Measurements from ENCODE around the gene DOCK9. TPM values are rescaled to one million over a fixed set of nuclear protein-coding genes. Genes with fewer than 3 reads are reported as not detected.

The DOCK9 gene
- total RNA-seq, 1 experiment from 2014 or later, result 36.6 TPM

- H3K4me1 Mint-ChIP-seq, result peaks cover 44% of the 10 kb centered on the region
- no peaks in the 10 kb centered on the region for H3K27me3 Mint-ChIP-seq (ENCODE audit: low read depth)
- no peaks in the 10 kb centered on the region for H3K9me3 Mint-ChIP-seq
- TF ChIP-seq RELA (CRISPR knock-in tag; IDR thresholded peaks at IDR 0.05; ENCODE audit: borderline replicate concordance) (no peak), JAZF1 (CRISPR knock-in tag; IDR thresholded peaks at IDR 0.05) (no peak), ZNF121 (CRISPR knock-in tag; IDR thresholded peaks at IDR 0.05) (no peak), FOXP4 (CRISPR knock-in tag; IDR thresholded peaks at IDR 0.05) (no peak), IRF1 (CRISPR knock-in tag; IDR thresholded peaks at IDR 0.05) (no peak), ATF6 (CRISPR knock-in tag; IDR thresholded peaks at IDR 0.05) (no peak), GTF2I (CRISPR knock-in tag; conservative IDR thresholded peaks at IDR 0.05) (no peak), ZNF671 (CRISPR knock-in tag; IDR thresholded peaks at IDR 0.05) (no peak), ZMAT4 (CRISPR knock-in tag; IDR thresholded peaks at IDR 0.05) (no peak)
- no peak overlapping the region for H3K4me3 Mint-ChIP-seq
- no peak for DNase-seq (ENCODE audit: low spot score)
- H3K36me3 Mint-ChIP-seq, result no peaks in the 10 kb centered on the region; the same call in 1 of the 2 replicates
- no peak for ATAC-seq
- 0 out of 2 replicates have a peak overlapping the region, but pooled peaks have one; percentile 21 for H3K27ac Mint-ChIP-seq
- ChIA-PET POLR2A (no interaction called here), CTCF (interaction anchor here (1.7 kb wide), 1 partner anchor 100 kb away, joined by 10 read pairs; no protein-coding TSS in a partner anchor)
Observed at GRCh38 chr13:98940325-98941001, 37.4 kb downstream of the DOCK9 start.

- no peak for ATAC-seq
- Mint-ChIP-seq H3K27ac (peak overlapping the region; percentile 21; the same call in 1 of the 2 replicates), H3K9me3 (peaks cover 3% of the 10 kb centered on the region), H3K27me3 (ENCODE audit: low read depth) (no peaks in the 10 kb centered on the region), H3K4me3 (no peak overlapping the region), H3K36me3 (peaks cover 3% of the 10 kb centered on the region), H3K4me1 (peaks cover 42% of the 10 kb centered on the region)
- CTCF ChIA-PET, result interaction anchor here (0.9 to 1.7 kb wide), 6 partner anchors 10 to 100 kb away, joined by 3 to 10 read pairs (median 4); no protein-coding TSS in a partner anchor
- no peak for DNase-seq (ENCODE audit: low spot score)
- POLR2A ChIA-PET, result no interaction called here
- TF ChIP-seq KAT7 (CRISPR knock-in tag; IDR thresholded peaks at IDR 0.05; ENCODE audit: borderline replicate concordance), result no peak
- no peak for TF ChIP-seq ETV6 (CRISPR knock-in tag; IDR thresholded peaks at IDR 0.05)
- TF ChIP-seq HMGA2 (CRISPR knock-in tag; IDR thresholded peaks at IDR 0.05), result no peak
- no peak for TF ChIP-seq ZNF416 (CRISPR knock-in tag; IDR thresholded peaks at IDR 0.05)
- no peak for TF ChIP-seq SMAD3 (CRISPR knock-in tag; IDR thresholded peaks at IDR 0.05; ENCODE audit: borderline replicate concordance)
- no peak for TF ChIP-seq GTF2I (CRISPR knock-in tag; conservative IDR thresholded peaks at IDR 0.05)
- no peak for TF ChIP-seq SP1 (CRISPR knock-in tag; conservative IDR thresholded peaks at IDR 0.05)
- TF ChIP-seq ZSCAN18 (CRISPR knock-in tag; IDR thresholded peaks at IDR 0.05), result no peak
- TF ChIP-seq JAZF1 (CRISPR knock-in tag; IDR thresholded peaks at IDR 0.05), result no peak
- TF ChIP-seq IRF1 (CRISPR knock-in tag; IDR thresholded peaks at IDR 0.05), result no peak
- no peak for TF ChIP-seq NFYB (CRISPR knock-in tag; conservative IDR thresholded peaks at IDR 0.05; ENCODE audit: low read depth)
- TF ChIP-seq CDX4 (CRISPR knock-in tag; IDR thresholded peaks at IDR 0.05; ENCODE audit: borderline replicate concordance), result no peak
- TF ChIP-seq ZNF281 (CRISPR knock-in tag; IDR thresholded peaks at IDR 0.05), result no peak
- no peak for TF ChIP-seq PREB (CRISPR knock-in tag; IDR thresholded peaks at IDR 0.05; ENCODE audit: borderline replicate concordance)
Observed at GRCh38 chr13:98939660-98940191, 38.1 kb downstream of the DOCK9 start.

Data from WTC11 (cell line).